ENCODE measurements around the gene RGP1.

RGP1 gene

GRCh38 chr9:35769763-35770162 is 20.7 kb downstream of the RGP1 start:
- no peak overlapping the region for H3K4me3 ChIP-seq (ENCODE audit: low read depth, low read length)
- TF ChIP-seq CTCF (IDR thresholded peaks at IDR 0.05; ENCODE audit: borderline replicate concordance, insufficient read depth, low read depth, low read length), result no peak

DNA sequence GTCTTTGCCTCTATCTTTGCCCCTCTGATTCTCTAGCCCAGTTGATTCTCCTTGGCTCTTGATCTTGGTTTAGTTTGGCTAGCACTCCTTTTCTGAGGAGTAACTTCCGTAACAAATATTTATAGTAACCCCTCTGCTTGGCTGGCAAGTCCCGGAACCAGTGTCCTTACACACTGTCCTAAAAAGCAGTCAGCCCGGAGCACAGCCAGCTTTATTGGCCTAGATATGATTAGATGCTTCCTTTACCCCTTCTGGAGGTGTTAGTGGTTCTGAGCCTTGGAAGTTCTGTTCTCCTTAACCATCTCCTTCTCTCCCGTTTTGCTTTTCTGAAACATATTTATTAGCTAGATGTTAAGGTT is 22.0 kb downstream of the RGP1 start:
- H3K4me3 ChIP-seq (ENCODE audit: low read depth, low read length), result no peak overlapping the region
- no peak for TF ChIP-seq CTCF (IDR thresholded peaks at IDR 0.05; ENCODE audit: borderline replicate concordance, insufficient read depth, low read depth, low read length)

GRCh38 chr9:35771534-35771933 is 22.4 kb downstream of the RGP1 start:
- no peak overlapping the region for H3K4me3 ChIP-seq (ENCODE audit: low read depth, low read length)
- TF ChIP-seq CTCF (IDR thresholded peaks at IDR 0.05; ENCODE audit: borderline replicate concordance, insufficient read depth, low read depth, low read length), result no peak

- H3K4me3 ChIP-seq (ENCODE audit: low read depth, low read length), result no peak overlapping the region
- no peak for TF ChIP-seq CTCF (IDR thresholded peaks at IDR 0.05; ENCODE audit: borderline replicate concordance, insufficient read depth, low read depth, low read length)
Measured at GRCh38 chr9:35771943-35772342, 22.9 kb downstream of the RGP1 start.

DNA sequence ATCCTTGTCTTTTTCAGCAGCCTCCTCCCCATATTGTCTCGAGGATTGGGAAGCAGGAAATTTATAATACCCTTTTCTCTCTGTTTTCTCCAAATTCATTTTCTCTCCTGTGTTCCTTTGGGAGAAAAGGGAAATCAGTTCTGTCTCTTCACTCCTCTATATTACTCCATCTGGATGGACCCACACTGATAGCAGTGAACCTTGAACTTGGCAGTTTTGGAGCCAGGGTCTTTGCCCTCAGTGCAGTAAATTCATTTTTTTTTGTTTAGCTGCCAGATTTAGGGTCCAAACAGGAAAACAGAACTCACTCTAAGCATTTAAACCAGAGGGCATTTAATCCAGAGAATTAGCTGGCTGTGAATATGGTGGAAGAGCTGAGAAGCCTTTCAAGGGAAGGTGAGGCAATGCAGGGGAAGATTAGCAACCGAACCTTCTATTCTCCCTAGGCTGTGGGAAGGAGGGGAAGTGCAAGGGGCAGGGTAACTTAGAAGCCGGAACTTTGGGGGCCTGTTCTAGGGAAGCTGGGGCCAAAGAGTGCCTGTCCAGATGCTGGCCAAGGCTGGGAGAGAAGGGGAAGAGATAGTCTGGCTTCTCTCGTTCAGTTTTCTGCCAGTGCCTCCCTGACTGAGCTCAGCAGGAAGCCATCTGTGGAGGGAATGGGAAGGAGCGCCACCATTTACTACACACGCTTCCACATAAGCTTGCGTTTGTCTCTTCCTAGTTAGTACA is 26.0 kb downstream of the RGP1 start:
- no peak for TF ChIP-seq CTCF (IDR thresholded peaks at IDR 0.05; ENCODE audit: borderline replicate concordance, insufficient read depth, low read depth, low read length)

GRCh38 chr9:35776018-35776417 is 26.9 kb downstream of the RGP1 start:
- H3K4me3 ChIP-seq (ENCODE audit: low read depth, low read length), result no peak overlapping the region
- TF ChIP-seq CTCF (IDR thresholded peaks at IDR 0.05; ENCODE audit: borderline replicate concordance, insufficient read depth, low read depth, low read length), result no peak

More for the DNA sequence above, 26.0 kb downstream of the RGP1 start:
- no peak overlapping the region for H3K4me3 ChIP-seq (ENCODE audit: low read depth, low read length)

DNA sequence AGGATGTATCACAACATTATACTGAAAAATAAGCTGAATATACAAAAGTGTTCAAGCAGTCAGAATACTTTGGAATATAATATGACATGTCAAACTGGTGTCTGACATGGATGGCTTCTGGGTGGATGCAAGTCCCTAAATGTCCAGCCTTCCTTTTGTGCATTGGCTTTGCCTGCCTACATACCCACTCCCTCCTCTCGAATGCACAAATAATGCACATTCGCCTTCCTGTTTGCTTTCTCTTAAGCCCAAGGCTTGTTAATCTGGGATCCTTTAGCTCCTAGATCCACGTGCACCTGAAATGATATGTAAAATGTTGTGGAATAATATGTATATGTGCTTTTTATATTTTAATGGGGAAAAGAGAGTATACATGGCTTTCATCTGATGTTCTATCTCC is 29.4 kb downstream of the RGP1 start:
- no peak for TF ChIP-seq CTCF (IDR thresholded peaks at IDR 0.05; ENCODE audit: borderline replicate concordance, insufficient read depth, low read depth, low read length)
- no peak overlapping the region for H3K4me3 ChIP-seq (ENCODE audit: low read depth, low read length)

Measured in GM12875 (cell line).